ENCODE measurements around the gene KLHL12.
A peak's percentile ranks its signal among the peaks of the same experiment; 100 is the strongest.
"Not testable (repeated sequence)": the region's sequence is repeated elsewhere in the genome, so short reads cannot be mapped to it uniquely, and the experiment has no call there.

The KLHL12 gene

DNA sequence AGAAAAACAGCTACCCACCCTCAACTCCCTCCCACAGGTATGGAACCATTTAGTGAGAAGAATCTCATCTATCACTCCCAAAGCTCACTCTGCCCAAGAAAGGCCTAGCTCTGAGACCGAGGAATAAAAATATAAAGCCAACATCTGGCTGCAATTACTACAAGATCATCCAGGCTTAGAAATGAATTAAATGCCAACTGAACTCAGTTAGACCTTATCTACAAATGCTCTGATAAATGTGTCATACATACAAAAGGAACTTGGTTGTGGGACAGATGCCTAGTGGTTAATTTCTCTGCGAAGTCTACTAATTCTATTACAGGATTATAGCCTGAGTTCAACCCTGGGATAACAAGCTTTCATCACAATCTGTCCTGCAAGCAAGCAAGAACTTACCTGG is 24.4 kb upstream of the KLHL12 start:
- no peak for DNase-seq (ENCODE audit: low read depth in 2 of 2)

GRCh38 chr1:202945483-202945882 is 18.4 kb upstream of the KLHL12 start:
- DNase-seq (ENCODE audit: low read depth in 2 of 2) = no peak

GRCh38 chr1:202944438-202944921 is 17.4 kb upstream of the KLHL12 start:
- no peak for DNase-seq (ENCODE audit: low read depth in 2 of 2)

- no peak for DNase-seq (ENCODE audit: low read depth in 2 of 2)
These were observed 15.4 kb upstream of the KLHL12 start for GRCh38 chr1:202942426-202942825.

- DNase-seq (ENCODE audit: low read depth in 2 of 2) = no peak
These were observed 14.3 kb upstream of the KLHL12 start for GRCh38 chr1:202941372-202941771.

DNA sequence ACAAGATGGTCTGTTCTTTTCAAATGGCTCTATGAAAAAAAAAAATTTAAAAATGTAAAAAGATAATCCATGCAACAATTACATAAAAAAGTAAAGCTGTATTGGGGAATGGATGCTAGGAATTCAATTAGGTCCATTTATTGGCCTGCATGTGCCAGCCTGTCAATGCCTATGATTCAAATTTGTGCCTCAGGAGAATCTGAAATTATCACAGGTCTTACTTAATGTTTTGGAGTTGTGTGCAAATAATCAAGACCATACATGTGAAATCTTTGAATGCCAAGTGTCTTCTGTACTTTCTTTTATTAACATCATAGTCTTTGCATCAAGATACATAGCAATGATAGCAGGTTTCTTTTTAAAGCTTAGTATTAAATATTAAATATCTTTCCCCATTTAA is 13.5 kb upstream of the KLHL12 start:
- no peak for DNase-seq (ENCODE audit: low read depth in 2 of 2)

DNA sequence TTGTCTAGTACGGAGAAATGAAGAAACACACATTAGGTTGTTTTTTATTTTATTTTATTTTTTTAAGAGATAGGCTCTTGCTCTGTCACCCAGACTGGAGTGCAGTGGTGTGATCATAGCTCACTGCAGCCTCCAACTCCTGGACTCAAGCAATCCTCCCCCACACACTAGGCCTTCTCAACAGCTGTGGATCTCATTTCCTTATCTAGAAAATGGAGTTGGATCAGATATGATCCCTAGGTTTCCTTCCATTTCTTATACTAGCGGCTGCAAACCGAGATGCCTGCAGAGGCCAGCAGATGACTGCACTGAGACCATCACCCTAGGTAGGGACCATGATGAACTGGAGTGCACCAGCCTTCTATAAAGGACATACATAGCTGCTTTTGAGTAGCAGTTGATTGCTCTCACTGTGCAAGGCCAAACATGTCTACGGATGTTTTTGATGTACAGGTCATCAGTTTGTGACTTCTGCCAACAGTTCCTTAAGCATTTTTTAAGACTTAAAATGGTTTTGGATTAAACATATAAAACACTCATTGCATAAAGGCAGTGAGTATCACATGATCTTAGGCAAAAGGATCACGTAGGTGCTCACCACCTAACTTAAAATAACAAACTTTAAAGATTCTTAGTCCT is 11.4 kb upstream of the KLHL12 start:
- DNase-seq (ENCODE audit: low read depth in 2 of 2) = no peak

DNA sequence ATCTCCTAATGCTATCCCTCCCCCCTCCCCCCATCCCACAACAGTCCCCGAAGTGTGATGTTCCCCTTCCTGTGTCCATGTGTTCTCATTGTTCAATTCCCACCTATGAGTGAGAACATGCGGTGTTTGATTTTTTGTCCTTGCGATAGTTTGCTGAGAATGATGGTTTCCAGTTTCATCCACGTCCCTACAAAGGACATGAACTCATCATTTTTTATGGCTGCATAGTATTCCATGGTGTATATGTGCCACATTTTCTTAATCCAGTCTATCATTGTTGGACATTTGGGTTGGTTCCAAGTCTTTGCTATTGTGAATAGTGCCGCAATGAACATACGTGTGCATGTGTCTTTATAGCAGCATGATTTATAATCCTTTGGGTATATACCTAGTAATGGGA is 9.4 kb upstream of the KLHL12 start:
- not testable (repeated sequence) for DNase-seq (ENCODE audit: low read depth in 2 of 2)

DNA sequence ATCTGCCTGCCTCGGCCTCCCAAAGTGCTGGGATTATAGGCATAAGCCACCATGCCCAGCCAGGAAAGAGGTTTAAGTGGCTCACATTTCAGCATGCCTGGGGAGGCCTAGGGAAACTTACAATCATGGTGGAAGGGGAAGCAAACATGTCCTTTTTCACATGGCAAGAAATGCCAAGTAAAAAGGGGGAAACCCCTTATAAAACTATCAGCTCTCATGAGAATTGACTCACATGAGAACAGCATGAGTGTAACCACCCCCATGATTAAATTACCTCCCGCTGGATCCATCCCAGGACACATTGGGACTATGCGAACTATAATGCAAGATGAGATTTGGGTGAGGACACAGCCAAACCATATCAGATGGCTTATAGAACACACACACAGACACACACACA is 8.8 kb upstream of the KLHL12 start:
- no peak for DNase-seq (ENCODE audit: low read depth in 2 of 2)

DNA sequence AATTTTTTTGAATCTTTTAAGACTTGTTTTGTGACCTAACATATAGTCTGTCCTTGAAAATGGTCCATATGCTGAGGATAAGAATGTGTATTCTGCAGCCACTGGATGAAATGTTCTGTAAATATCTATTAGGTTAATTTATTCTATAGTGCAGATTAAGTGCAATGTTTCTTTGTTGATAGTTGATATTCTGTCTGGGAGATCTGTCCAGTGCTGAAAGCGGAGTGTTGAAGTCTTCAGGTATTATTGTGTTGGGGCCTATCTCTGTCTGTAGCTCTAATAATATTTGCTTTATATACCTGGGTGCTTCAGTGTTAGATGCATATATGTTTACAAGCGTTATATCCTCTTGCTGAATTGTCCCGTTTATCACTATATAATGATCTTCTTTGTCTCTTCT is 7.7 kb upstream of the KLHL12 start:
- DNase-seq (ENCODE audit: low read depth in 2 of 2) = no peak

DNA sequence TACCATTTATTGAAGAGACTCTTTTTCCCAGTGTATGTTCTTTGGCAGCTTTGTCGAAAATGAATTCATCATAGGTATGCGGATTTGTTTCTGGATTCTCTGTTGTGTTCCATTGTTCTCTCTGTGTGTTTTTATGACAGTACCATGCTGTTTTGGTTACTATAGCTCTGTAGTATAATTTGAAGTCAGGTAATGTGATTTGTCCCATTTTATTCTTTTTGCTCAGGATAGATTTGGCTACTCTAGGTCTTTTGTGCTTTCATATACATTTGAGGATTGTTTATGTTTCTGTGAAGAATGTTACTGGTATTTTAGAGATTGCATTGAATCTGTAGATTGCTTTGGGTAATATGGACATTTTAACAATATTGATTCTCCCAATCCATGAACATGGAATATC is 5.4 kb upstream of the KLHL12 start:
- DNase-seq (ENCODE audit: low read depth in 2 of 2) = no peak

- DNase-seq (ENCODE audit: low read depth in 2 of 2) = no peak
These were observed 3.5 kb downstream of the KLHL12 start for GRCh38 chr1:202923533-202923932.

GRCh38 chr1:202919615-202920014 is 7.4 kb downstream of the KLHL12 start:
- DNase-seq (ENCODE audit: low read depth in 2 of 2) = no peak

DNA sequence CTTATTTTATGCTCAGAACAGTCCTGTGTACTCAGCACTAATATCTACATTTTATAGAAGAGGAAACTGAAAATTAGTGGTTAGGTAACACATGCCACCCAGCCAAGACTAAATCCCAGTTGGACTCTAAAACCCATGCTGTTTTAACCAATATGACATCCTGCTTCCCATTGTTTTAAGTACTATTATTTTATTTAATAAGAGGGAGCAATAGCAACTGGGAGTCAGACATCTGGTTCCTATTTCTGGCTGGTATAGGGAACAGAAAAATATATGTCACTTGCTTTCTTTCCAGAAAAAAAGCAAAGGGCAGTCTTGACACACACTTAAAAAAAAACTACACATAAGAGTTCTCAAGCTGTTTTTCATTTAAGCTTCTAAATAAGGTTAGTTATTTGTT is 11.9 kb downstream of the KLHL12 start:
- no peak for DNase-seq (ENCODE audit: low read depth in 2 of 2)

DNA sequence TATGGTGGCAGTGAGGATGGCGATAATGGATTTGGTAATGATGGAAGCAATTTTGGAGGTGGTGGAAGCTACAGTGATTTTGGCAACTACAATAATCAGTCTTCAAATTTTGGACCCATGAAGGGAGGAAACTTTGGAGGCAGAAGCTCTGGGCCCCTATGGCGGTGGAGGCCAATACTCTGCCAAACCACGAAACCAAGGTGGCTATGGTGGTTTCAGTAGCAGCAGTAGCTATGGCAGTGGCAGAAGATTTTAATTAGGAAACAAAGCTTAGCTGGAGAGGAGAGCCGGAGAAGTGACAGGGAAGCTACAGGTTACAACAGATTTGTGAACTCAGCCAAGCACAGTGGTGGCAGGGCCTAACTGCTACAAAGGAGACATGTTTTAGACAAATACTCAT is 14.6 kb downstream of the KLHL12 start:
- DNase-seq (ENCODE audit: low read depth in 2 of 2) = not testable (repeated sequence)

DNA sequence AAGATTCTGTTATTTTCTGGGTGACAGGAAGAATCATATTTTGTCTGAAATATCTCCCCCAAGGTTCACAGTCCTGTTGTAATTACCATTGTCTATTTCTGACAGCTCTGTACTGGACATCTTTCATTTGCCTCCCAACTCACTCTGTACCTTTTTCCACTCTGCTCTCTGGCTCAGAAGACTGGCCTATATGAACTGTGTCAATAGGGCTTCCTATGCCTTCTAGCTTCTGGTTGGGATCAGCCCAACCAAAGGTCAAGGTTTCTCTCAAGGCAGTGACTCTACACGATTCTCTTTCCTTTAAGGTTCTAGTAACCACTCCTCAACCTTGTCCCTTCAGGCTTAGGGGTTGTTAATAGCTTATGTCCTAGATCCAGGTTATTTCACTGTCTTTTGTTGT is 17.5 kb downstream of the KLHL12 start:
- no peak for DNase-seq (ENCODE audit: low read depth in 2 of 2)

DNA sequence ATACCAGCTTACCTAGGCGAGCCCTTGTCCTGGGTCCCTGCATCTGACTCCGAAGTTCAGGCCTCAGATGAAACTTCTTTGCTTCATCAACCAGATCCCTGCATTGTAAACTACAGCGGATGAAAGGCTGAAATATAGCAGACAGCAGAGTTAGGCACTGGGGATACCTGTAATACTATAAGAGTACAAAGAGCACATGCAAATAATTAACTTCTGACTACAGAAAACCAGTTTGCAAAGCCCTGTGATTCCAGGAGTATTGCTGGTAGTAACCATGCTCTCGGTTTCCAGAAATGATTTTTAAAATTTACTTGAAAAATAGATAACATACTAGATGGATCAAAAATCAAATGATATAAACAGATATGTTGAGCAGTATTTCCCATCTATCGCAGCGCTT is 18.0 kb downstream of the KLHL12 start:
- DNase-seq (ENCODE audit: low read depth in 2 of 2) = no peak

DNA sequence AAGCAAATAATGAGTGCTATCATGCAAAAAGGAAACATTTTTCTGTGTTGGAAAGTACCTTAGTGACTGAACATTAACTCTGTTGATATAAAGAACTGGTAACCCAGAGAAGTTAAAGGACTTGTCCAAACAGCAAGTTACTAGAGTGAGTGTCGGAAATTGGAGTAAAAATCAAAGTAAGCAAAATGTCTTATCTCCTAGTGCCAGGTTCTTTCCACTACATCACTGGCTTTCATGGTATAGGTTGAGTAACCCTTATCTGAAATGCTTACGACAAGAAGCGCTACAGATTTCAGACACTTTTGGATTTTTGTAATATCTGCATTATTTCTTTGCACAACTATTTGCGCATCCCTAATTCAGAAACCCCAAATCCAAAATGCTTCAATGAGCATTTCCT is 21.7 kb downstream of the KLHL12 start:
- DNase-seq (ENCODE audit: low read depth in 2 of 2) = no peak

DNA sequence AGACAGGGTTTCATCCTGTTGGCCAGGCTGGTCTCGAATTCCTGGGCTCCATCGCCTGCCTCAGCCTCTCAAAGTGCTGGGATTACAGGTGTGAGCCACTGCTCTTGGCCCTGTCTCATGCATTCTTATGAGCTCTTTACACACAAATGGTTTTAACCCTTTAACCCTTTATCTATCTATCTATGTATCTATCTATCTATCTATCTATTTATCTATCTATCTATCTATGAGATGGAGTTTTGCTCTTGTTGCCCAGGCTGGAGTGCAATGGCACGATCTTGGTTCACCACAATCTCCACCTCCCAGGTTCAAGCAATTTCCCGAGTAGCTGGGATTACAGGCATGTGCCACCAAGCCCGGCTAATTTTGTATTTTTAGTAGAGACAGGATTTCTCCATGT is 23.2 kb downstream of the KLHL12 start:
- DNase-seq (ENCODE audit: low read depth in 2 of 2) = not testable (repeated sequence)

DNA sequence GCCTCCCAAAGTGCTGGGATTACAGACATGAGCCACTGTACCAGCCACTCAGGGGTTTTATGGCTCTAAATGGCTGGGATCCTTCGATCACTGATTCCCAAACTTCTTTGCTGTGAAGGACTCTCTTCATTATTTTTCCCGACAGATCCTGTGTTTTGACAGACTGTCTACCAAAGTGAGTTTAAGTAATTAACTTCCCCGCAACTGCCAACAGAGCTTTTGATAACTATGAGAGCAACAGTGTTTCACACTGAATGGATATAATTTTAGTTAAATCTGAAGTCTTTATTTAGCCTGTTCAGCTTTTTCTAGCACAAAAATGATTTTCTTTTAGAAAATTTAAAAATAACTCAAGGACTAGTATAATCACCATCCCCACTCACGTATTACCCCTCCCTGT is 25.5 kb downstream of the KLHL12 start:
- no peak for DNase-seq (ENCODE audit: low read depth in 2 of 2)

- no peak for DNase-seq (ENCODE audit: low read depth in 2 of 2)
These were observed 34.5 kb downstream of the KLHL12 start for GRCh38 chr1:202892501-202892900.

DNA sequence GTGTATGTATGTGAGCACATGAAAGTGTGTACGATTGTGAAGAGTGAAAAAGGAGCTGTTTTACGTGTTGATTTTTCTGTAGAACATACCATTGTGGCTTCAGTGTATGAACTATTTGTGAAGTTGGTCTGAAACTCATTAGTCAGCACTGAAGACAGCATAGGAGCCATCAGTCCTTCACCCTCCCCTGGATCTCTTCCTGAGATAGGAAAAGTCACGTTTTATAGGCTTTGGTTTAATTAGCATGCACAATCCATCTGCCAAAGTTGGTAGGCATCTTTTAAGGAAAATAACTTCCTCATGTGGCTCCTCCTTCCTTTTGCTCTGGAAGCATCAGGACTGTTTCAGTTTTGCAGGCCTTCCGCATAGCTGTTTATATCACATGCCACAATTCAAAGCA is 36.6 kb downstream of the KLHL12 start:
- DNase-seq (ENCODE audit: low read depth in 2 of 2) = no peak

DNA sequence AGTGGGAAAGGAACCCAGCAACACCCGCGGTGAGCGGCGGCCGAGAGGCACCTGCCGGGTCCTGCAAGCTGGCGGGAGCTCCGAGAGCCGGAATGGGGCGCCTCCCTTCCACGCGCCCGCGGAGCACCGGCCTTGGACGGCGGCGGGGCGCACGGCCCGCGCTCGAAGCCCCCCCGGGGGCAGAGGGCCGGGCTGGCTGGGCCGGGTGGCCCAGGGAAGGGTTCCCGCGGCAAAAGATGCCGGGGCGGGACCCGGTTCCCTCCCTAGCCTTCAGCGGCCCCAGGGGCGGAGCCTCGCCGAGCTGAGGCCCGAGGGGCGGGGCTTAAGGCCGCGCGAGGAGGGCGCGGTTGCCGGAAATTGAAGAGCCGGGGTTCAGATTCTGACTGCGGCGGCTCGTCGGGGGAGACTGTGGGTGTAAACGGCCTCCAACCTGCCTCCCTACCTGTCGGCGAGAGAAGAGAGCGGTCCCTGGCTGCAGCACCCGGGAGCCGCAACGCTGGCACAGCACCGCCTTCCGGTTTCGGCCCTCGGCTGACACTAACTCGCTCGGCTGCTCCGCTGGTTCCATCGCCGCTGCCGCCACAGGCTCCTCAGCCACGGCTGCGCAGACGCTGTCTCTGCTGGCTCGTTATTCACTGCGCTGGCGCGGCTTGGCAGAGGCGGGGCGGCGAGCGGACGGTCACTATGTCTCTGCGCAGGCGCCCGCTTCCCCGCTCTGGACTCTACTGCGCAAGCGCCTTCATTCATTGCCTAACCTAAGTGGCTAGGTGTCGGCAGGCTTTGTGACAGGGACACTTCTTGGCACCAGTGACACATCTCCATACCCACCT is 38.3 kb downstream of the KLHL12 start, which contains the start of gene RABIF:
RABIF (minus strand) TSS at position 619 of the 830 bp plus-strand sequence; CDS start at position 568, 51 bp downstream.
- peak; percentile 77 for DNase-seq (ENCODE audit: low read depth in 2 of 2)

Measured in fibroblast of skin of left biceps (primary cell).